Measurements from ENCODE around the gene CUL3. TPM values are rescaled to one million over a fixed set of nuclear protein-coding genes. Genes with fewer than 3 reads are reported as not detected.
"Not testable (repeated sequence)": the region's sequence is repeated elsewhere in the genome, so short reads cannot be mapped to it uniquely, and the experiment has no call there.

CUL3 gene
- 71.5 TPM for polyA plus RNA-seq (2012; ENCODE audit: insufficient read depth, insufficient read length)

- DNase-seq (ENCODE audit: low read depth, low spot score), result peak; percentile 97
- H3K4me3 ChIP-seq (ENCODE audit: low read length), result peak within 1 kb of the TSS; percentile 88
Observed at GRCh38 chr2:224585211-224586088, at the start of gene CUL3. CUL3 (minus strand) TSS chr2:224585363; CDS start chr2:224585009, 354 bp downstream.

GRCh38 chr2:224630659-224631550, 45.7 kb upstream of the CUL3 start:
- no peak overlapping the region for H3K4me3 ChIP-seq (ENCODE audit: low read length)
- DNase-seq (ENCODE audit: low read depth, low spot score), result no peak

GRCh38 chr2:224628416-224628815, 43.3 kb upstream of the CUL3 start:
- DNase-seq (ENCODE audit: low read depth, low spot score), result no peak
- no peak overlapping the region for H3K4me3 ChIP-seq (ENCODE audit: low read length)

GRCh38 chr2:224626735-224627134, 41.6 kb upstream of the CUL3 start:
- H3K4me3 ChIP-seq (ENCODE audit: low read length), result no peak overlapping the region
- no peak for DNase-seq (ENCODE audit: low read depth, low spot score)

GRCh38 chr2:224613543-224614286, 28.6 kb upstream of the CUL3 start:
- no peak overlapping the region for H3K4me3 ChIP-seq (ENCODE audit: low read length)
- DNase-seq (ENCODE audit: low read depth, low spot score), result no peak

GRCh38 chr2:224612578-224612977, 27.4 kb upstream of the CUL3 start:
- DNase-seq (ENCODE audit: low read depth, low spot score), result no peak
- H3K4me3 ChIP-seq (ENCODE audit: low read length), result no peak overlapping the region

- no peak overlapping the region for H3K4me3 ChIP-seq (ENCODE audit: low read length)
- DNase-seq (ENCODE audit: low read depth, low spot score), result no peak
Observed at GRCh38 chr2:224611938-224612337, 26.8 kb upstream of the CUL3 start.

GRCh38 chr2:224608104-224608503, 22.9 kb upstream of the CUL3 start:
- H3K4me3 ChIP-seq (ENCODE audit: low read length), result no peak overlapping the region
- DNase-seq (ENCODE audit: low read depth, low spot score), result no peak

GRCh38 chr2:224603746-224604500, 18.8 kb upstream of the CUL3 start:
- not testable (repeated sequence) for H3K4me3 ChIP-seq (ENCODE audit: low read length); DNase-seq (ENCODE audit: low read depth, low spot score)

- H3K4me3 ChIP-seq (ENCODE audit: low read length), result not testable (repeated sequence)
Observed at GRCh38 chr2:224602778-224603375, 17.7 kb upstream of the CUL3 start.

GRCh38 chr2:224601923-224602322, 16.8 kb upstream of the CUL3 start:
- no peak overlapping the region for H3K4me3 ChIP-seq (ENCODE audit: low read length)
- no peak for DNase-seq (ENCODE audit: low read depth, low spot score)

More at GRCh38 chr2:224602778-224603375, 17.7 kb upstream of the CUL3 start:
- not testable (repeated sequence) for DNase-seq (ENCODE audit: low read depth, low spot score)

- no peak for DNase-seq (ENCODE audit: low read depth, low spot score)
- no peak overlapping the region for H3K4me3 ChIP-seq (ENCODE audit: low read length)
Observed at GRCh38 chr2:224598678-224599077, 13.5 kb upstream of the CUL3 start.

- no peak for DNase-seq (ENCODE audit: low read depth, low spot score)
- H3K4me3 ChIP-seq (ENCODE audit: low read length), result no peak overlapping the region
Observed at GRCh38 chr2:224596289-224596688, 11.1 kb upstream of the CUL3 start.

GRCh38 chr2:224595518-224595917, 10.4 kb upstream of the CUL3 start:
- no peak for DNase-seq (ENCODE audit: low read depth, low spot score)
- H3K4me3 ChIP-seq (ENCODE audit: low read length), result no peak overlapping the region

- no peak overlapping the region for H3K4me3 ChIP-seq (ENCODE audit: low read length)
- DNase-seq (ENCODE audit: low read depth, low spot score), result no peak
Observed at GRCh38 chr2:224594840-224595239, 9.7 kb upstream of the CUL3 start.

- no peak overlapping the region for H3K4me3 ChIP-seq (ENCODE audit: low read length)
- no peak for DNase-seq (ENCODE audit: low read depth, low spot score)
Observed at GRCh38 chr2:224591220-224591619, 6.1 kb upstream of the CUL3 start.

- DNase-seq (ENCODE audit: low read depth, low spot score), result no peak
- peak overlapping the region; percentile 81 for H3K4me3 ChIP-seq (ENCODE audit: low read length)
Observed at GRCh38 chr2:224586127-224586695, 1.0 kb upstream of the CUL3 start.

GRCh38 chr2:224584785-224585210, 365 bp downstream of the CUL3 start:
- no peak for DNase-seq (ENCODE audit: low read depth, low spot score)

More at GRCh38 chr2:224584785-224585210, 365 bp downstream of the CUL3 start:
- peak overlapping the region; percentile 88 for H3K4me3 ChIP-seq (ENCODE audit: low read length)

All from Jurkat, Clone E6-1 (cell line).